SKM-1 (cell line): ENCODE measurements around the gene PXDC1.
"Not testable (repeated sequence)": the region's sequence is repeated elsewhere in the genome, so short reads cannot be mapped to it uniquely, and the experiment has no call there.

Experiments used
- DNase-seq: peaks from one replicate; lab custom pipeline; 2025; ENCODE audit not compliant: unreplicated experiment; lab: John Stamatoyannopoulos, UW

The PXDC1 gene

GRCh38 chr6:3762852-3763251 is 11.3 kb upstream of the PXDC1 start:
- DNase-seq: no peak

- DNase-seq: no peak
Measured at GRCh38 chr6:3762359-3762758, 10.8 kb upstream of the PXDC1 start.

DNA sequence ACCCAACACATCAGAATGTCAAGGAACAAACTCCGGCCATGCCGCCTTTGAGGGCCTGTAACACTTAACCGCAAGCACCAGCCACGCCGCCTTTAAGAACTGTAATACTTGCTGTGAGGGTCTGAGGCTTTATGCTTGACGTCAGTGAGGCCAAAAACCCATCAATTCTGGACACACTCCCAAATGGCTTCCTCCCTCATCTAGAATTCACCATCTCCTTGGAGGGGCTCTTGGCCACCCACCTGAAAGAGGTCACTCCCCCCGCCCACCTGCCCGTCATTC is 10.4 kb upstream of the PXDC1 start:
- DNase-seq: no peak

DNA sequence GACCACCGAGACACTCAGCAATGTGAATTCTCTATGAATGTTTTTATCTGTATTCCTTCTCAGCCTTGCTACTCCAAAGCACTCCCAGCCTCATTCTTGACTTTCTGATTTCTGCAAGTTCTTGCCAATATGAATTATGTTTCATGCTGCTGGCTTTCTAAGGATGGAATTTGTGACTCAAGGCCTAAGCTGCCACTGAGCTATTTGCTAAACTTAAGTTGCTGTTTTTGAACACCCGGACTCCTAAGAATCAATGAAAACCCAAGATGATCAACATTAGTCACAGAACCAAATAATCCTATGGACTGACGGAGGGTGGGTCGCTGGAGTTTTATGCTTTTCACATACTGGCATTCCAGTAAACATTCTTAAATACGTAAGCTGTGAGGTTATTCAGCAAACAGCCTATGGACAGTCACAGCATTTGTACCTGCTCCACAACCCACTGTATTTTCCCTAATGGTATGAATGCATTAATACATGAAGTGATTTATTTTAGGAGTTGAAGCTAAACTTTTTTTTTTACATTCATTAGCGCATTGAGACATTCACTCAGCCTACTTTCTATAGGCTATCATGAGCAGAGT is 8.2 kb upstream of the PXDC1 start:
- DNase-seq: no peak

- no peak for DNase-seq
Measured at GRCh38 chr6:3758842-3759144, 7.3 kb upstream of the PXDC1 start.

GRCh38 chr6:3757998-3758841 is 6.7 kb upstream of the PXDC1 start:
- DNase-seq: not testable (repeated sequence)

- no peak for DNase-seq
Measured at GRCh38 chr6:3757241-3757641, 5.7 kb upstream of the PXDC1 start.

DNA sequence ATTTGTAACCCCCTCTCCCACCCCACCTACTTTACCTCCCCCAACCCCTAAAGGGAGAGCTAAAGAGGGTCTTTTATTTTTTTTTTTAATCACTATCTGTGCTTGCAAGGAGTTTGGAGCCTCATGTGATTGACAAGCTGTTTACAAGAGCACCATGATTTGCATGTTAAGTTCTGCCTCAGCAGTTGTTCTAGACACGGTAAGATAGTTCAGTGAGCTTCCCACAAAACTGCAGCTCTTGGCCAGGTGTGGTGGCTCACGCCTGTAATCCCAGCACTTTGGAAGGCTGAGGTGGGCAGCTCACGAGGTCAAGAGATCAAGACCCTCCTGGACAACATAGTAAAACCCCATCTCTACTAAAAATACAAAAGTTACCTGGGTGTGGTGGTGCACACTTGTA is 5.0 kb upstream of the PXDC1 start:
- DNase-seq: no peak

DNA sequence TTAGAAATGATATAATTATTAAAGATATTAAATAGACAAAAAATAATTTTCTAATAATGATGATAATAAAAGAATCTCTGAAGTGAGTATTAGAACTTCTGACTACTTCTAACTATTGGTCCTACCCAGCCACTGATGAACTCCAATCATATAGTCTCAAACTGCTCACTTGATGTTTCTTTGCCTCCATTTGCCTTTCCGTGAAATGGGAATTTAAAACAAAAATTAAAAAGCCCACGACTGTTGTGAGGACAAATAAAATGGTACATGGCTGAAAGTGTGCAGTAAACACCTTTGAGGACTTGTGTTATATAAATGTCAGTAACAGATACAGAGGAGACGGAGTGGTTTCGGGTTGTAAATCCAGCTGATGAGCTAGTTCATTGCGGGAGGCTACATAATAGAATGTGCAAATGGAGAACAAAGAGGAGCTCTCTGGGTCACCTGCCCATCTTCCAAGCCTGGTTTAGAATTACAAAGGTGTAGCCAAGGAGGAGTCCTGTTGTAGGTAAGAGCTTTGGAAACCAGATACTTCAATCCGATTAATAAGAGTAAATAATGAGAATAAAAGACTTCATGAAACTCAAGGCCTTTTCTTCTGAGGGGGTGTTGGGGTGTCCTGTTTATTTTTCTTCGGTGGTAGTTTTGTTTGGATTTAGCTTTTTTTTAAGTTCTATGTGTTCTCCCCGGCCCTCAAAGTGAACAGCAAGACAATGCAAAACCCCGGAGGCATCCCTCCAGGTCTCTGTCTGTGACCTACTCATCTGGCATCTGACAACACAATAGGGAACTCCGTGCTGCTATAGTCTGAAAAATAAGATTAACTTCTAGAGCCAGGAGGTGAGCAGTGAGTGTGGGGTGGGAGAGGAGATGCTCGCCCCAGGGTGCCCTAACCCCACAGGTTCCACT is 4.4 kb upstream of the PXDC1 start:
- DNase-seq: no peak

GRCh38 chr6:3754776-3755175 is 3.3 kb upstream of the PXDC1 start:
- no peak for DNase-seq

GRCh38 chr6:3754032-3754725 is 2.7 kb upstream of the PXDC1 start:
- not testable (repeated sequence) for DNase-seq

GRCh38 chr6:3753228-3753835 is 1.8 kb upstream of the PXDC1 start:
- DNase-seq: no peak

DNA sequence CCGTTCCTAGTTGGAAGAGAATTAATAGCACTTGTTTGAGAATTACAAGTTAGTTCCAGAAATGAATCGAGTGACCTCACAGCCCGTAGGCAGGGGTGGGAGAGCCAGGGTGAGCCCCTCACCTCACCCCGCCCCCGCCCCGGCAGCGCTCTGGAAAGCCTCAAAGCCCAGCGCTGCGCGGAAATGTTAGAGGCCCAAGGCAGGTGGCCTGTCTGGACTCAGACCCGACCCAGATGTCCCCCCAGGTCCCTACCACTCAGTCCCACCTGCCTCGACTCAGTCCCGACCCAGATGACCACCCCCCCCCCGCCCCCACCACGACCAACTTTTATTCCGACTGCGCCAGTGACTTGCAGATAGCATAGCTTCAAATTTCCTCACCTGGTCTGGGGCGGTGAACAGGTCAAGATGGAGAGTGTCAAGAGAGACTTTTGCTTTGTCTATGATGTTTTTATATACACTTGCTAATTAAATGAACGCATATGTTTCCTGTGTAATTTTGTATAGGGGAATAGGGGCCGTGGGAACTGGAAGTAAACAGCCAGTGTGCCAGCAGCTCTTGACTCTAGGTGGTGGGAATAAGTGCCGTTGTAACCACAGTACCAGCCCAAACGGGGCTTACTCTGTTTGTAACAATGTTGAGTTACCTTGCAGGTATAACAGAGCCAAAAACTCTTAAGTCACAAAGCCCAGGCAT is 1.2 kb upstream of the PXDC1 start:
- no peak for DNase-seq

GRCh38 chr6:3751730-3752530 is 417 bp upstream of the PXDC1 start:
- no peak for DNase-seq

DNA sequence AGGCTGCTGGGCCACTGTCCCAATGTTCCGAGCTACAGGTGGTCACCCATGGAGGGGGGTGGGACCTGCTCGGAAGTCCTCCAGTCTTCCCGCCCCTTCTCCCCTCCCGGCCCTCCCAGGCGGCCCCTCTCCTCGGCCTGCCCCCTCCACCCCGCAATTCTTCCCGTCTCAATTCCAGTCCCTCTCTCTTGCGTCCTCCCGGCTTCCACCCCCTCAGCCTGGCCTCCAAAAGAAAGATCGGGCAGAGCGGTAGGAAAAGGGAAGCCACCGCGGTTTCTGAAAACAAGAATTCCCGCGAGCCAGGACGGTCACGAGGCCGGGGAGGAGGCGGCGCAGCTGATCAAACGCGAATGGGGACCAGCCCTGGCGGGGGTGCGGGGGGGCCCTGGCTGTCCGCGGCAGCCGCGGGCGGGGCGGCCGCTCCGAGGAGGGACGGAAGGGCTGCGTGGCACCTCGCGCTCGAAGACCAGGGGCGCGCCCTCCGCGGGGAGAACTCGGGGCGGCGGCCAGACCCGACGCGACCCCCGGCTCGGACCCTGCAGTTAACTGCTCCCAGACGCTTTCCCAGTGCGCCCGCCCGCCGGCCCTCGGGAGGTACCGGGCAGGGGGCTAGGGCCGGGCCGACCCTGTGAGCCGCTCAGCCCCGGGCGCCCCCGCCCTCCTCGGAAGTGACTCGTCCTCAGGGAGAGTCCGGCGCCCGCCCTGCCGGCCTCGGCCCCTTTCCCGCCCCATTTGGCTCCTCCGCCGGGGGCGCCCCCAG is 1.0 kb downstream of the PXDC1 start:
- DNase-seq: no peak

DNA sequence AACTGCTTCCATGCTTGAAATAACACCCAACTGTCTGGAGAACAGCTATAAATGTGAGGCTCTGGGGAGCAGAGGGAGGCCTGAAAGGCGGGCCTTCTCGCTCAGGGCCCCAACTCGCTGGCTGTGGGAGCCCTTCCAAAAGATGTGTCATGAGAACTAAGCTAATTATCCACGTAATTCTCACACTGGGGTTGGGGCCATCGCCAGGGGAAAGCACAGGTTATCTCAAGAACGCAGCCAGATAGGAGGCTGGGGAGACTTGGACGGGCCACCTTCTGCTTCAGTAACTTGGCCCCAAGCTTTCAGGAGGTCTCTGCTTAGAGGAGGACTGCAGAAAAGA is 1.6 kb downstream of the PXDC1 start:
- no peak for DNase-seq

DNA sequence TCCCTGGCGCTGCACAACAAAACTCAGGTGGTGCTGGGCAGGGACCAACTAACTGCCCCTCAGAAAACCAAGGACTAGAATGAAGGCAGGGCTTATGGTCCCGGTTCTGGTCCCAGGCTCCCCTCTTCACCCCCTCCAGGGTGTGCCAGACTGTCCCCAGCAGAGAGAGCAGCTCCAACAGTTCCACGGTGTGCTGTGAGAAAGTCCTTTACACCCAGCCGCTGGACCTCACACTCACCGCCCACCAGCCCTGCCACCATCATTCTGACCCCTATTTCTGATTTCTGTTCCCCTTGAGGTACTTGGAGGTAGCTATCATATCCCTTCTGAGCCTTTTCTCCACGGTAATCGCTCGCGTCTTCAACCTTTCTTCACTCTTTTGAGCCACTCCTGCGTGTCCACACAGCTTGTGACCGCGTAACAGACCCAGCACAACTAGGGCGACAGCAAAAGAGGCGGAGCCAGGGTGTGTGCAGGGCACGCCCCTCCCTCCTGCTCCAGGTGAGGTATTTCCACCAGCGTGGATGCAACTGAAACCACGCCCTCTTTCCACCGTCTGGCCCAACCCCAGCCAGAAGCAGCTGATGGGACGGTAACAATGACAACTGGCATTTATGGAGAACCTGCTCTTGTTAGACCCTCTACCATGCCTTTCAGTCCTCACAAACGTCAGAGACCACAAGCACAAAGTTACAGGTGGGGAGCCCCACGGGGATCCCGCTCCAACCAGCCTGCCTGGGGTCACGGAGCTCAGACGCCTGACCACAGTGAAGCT is 2.3 kb downstream of the PXDC1 start:
- DNase-seq: no peak
